ENCODE measurements around the gene KIAA0753. TPM values are rescaled to one million over a fixed set of nuclear protein-coding genes. Genes with fewer than 3 reads are reported as not detected.

Gene KIAA0753
- total and polyA plus RNA-seq, 2 of the 13 experiments (the other 11 are each of a cell fraction or from before 2014, with no cell fraction given), result 5.2 to 9.1 TPM

- TF ChIP-seq MZF1 (CRISPR knock-in tag; IDR thresholded peaks at IDR 0.05; ENCODE audit: borderline replicate concordance) (no peak), AKAP8 (CRISPR knock-in tag; IDR thresholded peaks at IDR 0.05) (peak; percentile 83; the same call in 1 of the 2 replicates), NR1H2 (CRISPR knock-in tag; IDR thresholded peaks at IDR 0.05; ENCODE audit: borderline replicate concordance, low read depth) (no peak; the same call in 1 of the 2 replicates), BRF2 (CRISPR knock-in tag; IDR thresholded peaks at IDR 0.05) (peak; percentile 73; the same call in 1 of the 2 replicates), ZNF564 (CRISPR knock-in tag; IDR thresholded peaks at IDR 0.05) (no peak; the same call in 1 of the 2 replicates), ZNF800 (CRISPR knock-in tag; IDR thresholded peaks at IDR 0.05) (no peak), PRDM10 (CRISPR knock-in tag; IDR thresholded peaks at IDR 0.05; ENCODE audit: low read depth) (no peak; the same call in 1 of the 2 replicates), MXD4 (CRISPR knock-in tag; IDR thresholded peaks at IDR 0.05) (0 out of 2 replicates have a peak, but pooled peaks have one; percentile 54), SP2 (CRISPR knock-in tag; IDR thresholded peaks at IDR 0.05) (peak; percentile 65), ZBTB43 (CRISPR knock-in tag; conservative IDR thresholded peaks at IDR 0.05) (0 out of 2 replicates have a peak, but pooled peaks have one; percentile 52), KLF12 (CRISPR knock-in tag; IDR thresholded peaks at IDR 0.05; ENCODE audit: borderline replicate concordance) (peak; percentile 66; the same call in 1 of the 2 replicates), NRL (CRISPR knock-in tag; IDR thresholded peaks at IDR 0.05; ENCODE audit: borderline replicate concordance) (peak; percentile 60; the same call in 1 of the 2 replicates), SAP130 (CRISPR knock-in tag; IDR thresholded peaks at IDR 0.05; ENCODE audit: low read depth) (peak; percentile 94), RELA (CRISPR knock-in tag; IDR thresholded peaks at IDR 0.05) (no peak), ZNF205 (CRISPR knock-in tag; IDR thresholded peaks at IDR 0.05) (0 out of 2 replicates have a peak, but pooled peaks have one; percentile 28), TMF1 (CRISPR knock-in tag; IDR thresholded peaks at IDR 0.05; ENCODE audit: low read depth) (peak; percentile 53; the same call in 1 of the 2 replicates), ZSCAN5A (CRISPR knock-in tag; IDR thresholded peaks at IDR 0.05; ENCODE audit: borderline replicate concordance) (0 out of 2 replicates have a peak, but pooled peaks have one; percentile 59), ATM (IDR thresholded peaks at IDR 0.05; ENCODE audit: borderline replicate concordance) (no peak), HDAC2 (CRISPR knock-in tag; IDR thresholded peaks at IDR 0.05) (peak; percentile 73), HDAC6 (IDR thresholded peaks at IDR 0.05; ENCODE audit: low read depth, low read length) (no peak)
Measured at GRCh38 chr17:6640536-6641246, at the start of gene KIAA0753, which contains the start of gene TXNDC17 (continued).
